ENCODE results near the gene TMEM74B.
A peak's percentile ranks its signal among the peaks of the same experiment; 100 is the strongest.

Gene TMEM74B

DNA sequence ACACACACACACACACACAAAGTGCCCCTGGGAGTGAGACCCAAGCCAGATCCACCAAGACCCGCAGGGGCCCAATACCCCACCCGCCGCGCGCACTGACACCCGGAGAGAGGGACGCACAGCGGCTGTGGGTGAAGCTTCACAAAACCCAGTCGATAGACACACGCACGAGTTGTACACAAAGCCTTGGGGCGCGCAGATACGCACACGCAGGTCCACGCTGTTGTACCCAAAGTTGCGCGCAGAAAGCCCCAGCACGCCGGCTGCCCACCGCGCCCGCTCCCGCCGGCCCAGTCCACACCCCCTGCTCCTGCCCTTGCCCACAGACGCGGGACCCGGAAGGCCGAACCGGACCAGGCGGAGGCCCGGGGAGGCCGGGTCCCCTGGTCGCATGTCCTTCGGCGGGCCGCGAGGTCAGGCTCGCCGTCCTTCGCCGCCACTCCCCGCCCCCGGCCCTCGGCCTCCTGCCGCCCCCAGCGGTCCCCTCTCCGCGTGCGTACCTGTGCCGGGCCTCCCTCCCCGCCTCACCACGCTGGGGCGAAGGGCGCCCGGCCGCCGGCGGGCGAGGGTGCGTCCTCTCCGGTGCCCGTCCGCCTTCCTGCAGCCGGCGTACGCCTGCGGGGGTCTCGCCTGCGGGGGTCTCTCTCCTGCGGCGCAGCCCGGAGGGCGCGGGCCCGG, at the start of gene TMEM74B:
TMEM74B (minus strand) TSS at position 344 of the 678 bp plus-strand sequence. CDS start 1,180 bp downstream, outside the sequence.
- ChIA-PET POLR2A (interaction anchor here (0.8 to 1.0 kb wide), 2 partner anchors 13 to 38 kb away, joined by 3 to 4 read pairs; no protein-coding TSS in a partner anchor), CTCF (interaction anchor here (0.6 to 3.4 kb wide), 7 partner anchors 11 to 397 kb away, joined by 3 to 21 read pairs (median 4); no protein-coding TSS in a partner anchor)
- H3K36me3 ChIP-seq (ENCODE audit: control insufficient read depth in 2 of 2, insufficient read depth in 1 of 2, low read length in 2 of 2) = peaks cover 0 to 17% of the 10 kb centered on the region in 2 experiments; a peak in 1 of 3 replicates
- TF ChIP-seq ZNF366 (tag by site-specific recombination; conservative IDR thresholded peaks at IDR 0.05) = no peak
- TF ChIP-seq ZNF398 (tag by site-specific recombination; IDR thresholded peaks at IDR 0.05) = no peak
- TF ChIP-seq ZFHX2 (tag by site-specific recombination; conservative IDR thresholded peaks at IDR 0.05) = no peak
- TF ChIP-seq GLIS2 (tag by site-specific recombination; IDR thresholded peaks at IDR 0.05) = peak; percentile 23; the same call in 1 of the 2 replicates
- no peak for TF ChIP-seq ZFP37 (tag by site-specific recombination; IDR thresholded peaks at IDR 0.05)
- TF ChIP-seq ZBTB8A (tag by site-specific recombination; IDR thresholded peaks at IDR 0.05) = 0 out of 2 replicates have a peak, but pooled peaks have one; percentile 4
- no peak for TF ChIP-seq ZNF426 (tag by site-specific recombination; IDR thresholded peaks at IDR 0.05)
- TF ChIP-seq, protein P1, sequence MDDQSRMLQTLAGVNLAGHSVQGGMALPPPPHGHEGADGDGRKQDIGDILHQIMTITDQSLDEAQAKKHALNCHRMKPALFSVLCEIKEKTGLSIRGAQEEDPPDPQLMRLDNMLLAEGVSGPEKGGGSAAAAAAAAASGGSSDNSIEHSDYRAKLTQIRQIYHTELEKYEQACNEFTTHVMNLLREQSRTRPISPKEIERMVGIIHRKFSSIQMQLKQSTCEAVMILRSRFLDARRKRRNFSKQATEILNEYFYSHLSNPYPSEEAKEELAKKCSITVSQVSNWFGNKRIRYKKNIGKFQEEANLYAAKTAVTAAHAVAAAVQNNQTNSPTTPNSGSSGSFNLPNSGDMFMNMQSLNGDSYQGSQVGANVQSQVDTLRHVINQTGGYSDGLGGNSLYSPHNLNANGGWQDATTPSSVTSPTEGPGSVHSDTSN (CRISPR knock-in tag; IDR thresholded peaks at IDR 0.05) = peak; percentile 69; the same call in 1 of the 2 replicates
- no peak for TF ChIP-seq SCRT2 (tag by site-specific recombination; IDR thresholded peaks at IDR 0.05)
- no peak for TF ChIP-seq KLF17 (tag by site-specific recombination; IDR thresholded peaks at IDR 0.05)
- 0 out of 2 replicates have a peak, but pooled peaks have one; percentile 0 for TF ChIP-seq ZNF18 (tag by site-specific recombination; IDR thresholded peaks at IDR 0.05)
- TF ChIP-seq, protein P2, sequence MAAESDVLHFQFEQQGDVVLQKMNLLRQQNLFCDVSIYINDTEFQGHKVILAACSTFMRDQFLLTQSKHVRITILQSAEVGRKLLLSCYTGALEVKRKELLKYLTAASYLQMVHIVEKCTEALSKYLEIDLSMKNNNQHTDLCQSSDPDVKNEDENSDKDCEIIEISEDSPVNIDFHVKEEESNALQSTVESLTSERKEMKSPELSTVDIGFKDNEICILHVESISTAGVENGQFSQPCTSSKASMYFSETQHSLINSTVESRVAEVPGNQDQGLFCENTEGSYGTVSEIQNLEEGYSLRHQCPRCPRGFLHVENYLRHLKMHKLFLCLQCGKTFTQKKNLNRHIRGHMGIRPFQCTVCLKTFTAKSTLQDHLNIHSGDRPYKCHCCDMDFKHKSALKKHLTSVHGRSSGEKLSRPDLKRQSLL (tag by site-specific recombination; IDR thresholded peaks at IDR 0.05) = no peak
- 0 out of 2 replicates have a peak, but pooled peaks have one; percentile 63 for TF ChIP-seq ZNF391 (tag by site-specific recombination; IDR thresholded peaks at IDR 0.05; ENCODE audit: borderline replicate concordance, low read depth)
- TF ChIP-seq ZNF404 (tag by site-specific recombination; IDR thresholded peaks at IDR 0.05) = no peak
- H3K4me3 ChIP-seq (ENCODE audit: low read depth, low read length) = peak within 1 kb of the TSS; percentile 46
- no peak within 1 kb of the TSS; the same call in 1 of the 2 replicates for H3K27ac ChIP-seq (ENCODE audit: extremely low read depth, low read depth, low read length)
- H3K9me3 ChIP-seq (ENCODE audit: control insufficient read depth, insufficient read depth, low read depth, low read length) = no peaks in the 10 kb centered on the region
- H3K4me1 ChIP-seq (ENCODE audit: control insufficient read depth, insufficient read depth, low read length) = no peaks in the 10 kb centered on the region

DNA sequence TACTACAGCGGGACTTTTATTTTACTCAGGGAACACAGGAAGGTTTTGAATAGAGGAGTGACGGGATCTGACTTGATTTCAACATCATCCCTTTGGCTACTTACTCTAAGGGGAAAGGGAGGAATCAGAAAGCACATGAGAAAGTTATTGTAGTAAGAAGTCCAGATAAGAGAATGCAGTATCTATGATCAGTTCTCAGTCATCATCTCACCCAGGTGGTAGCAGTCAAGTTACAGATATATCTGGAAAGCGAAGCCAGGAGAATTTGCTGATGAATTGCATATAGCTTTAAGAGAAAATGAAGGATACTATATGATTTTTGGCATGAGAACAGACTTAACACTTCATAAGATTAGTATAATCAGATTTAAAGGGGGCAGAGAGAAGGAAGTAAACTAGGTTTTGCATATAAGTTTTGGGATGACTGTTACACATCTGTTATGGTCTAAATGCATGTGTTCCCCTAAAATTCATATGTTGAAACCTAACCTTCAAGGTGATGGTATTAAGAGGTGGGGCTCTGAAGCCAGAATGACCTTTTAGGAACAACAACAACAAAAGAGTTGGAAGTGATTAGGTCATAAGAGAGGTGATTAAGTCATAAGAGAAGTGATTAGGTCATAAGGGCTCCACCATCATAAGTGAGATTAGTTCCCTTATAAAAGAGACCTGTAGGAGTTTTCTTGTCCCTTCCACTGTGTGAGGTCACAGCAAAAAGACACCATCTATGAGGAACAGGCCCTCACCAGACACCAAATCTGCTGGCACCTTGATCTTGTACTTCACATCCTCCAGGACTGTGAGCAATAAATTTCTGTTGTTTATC, 47.7 kb upstream of the TMEM74B start:
- CTCF ChIA-PET = no interaction called here
- Histone ChIP-seq H3K27ac (ENCODE audit: extremely low read depth, low read depth, low read length) (no peak overlapping the region), H3K4me1 (ENCODE audit: control insufficient read depth, insufficient read depth, low read length) (no peaks in the 10 kb centered on the region), H3K4me3 (ENCODE audit: low read depth, low read length) (no peak overlapping the region), H3K9me3 (ENCODE audit: control insufficient read depth, insufficient read depth, low read depth, low read length) (no peaks in the 10 kb centered on the region), H3K36me3 (ENCODE audit: control insufficient read depth in 2 of 2, insufficient read depth in 1 of 2, low read length in 2 of 2) (no peaks in the 10 kb centered on the region)
- POLR2A ChIA-PET = no interaction called here
- TF ChIP-seq MYNN (tag by site-specific recombination; IDR thresholded peaks at IDR 0.05; ENCODE audit: borderline replicate concordance) (0 out of 2 replicates have a peak, but pooled peaks have one; percentile 26), ZNF394 (tag by site-specific recombination; IDR thresholded peaks at IDR 0.05; ENCODE audit: borderline replicate concordance) (no peak), ZNF23 (tag by site-specific recombination; IDR thresholded peaks at IDR 0.05; ENCODE audit: borderline replicate concordance) (no peak), ZNF266 (tag by site-specific recombination; IDR thresholded peaks at IDR 0.05; ENCODE audit: low read depth) (peak; percentile 28; the same call in 1 of the 2 replicates), ZNF239 (tag by site-specific recombination; IDR thresholded peaks at IDR 0.05) (no peak), PRDM1 (tag by site-specific recombination; IDR thresholded peaks at IDR 0.05) (peak; percentile 43; the same call in 1 of the 2 replicates), MZF1 (tag by site-specific recombination; IDR thresholded peaks at IDR 0.05; ENCODE audit: borderline replicate concordance) (no peak), SETDB1 (IDR thresholded peaks at IDR 0.05; ENCODE audit: insufficient read length, low read length) (no peak), ZNF37A (tag by site-specific recombination; IDR thresholded peaks at IDR 0.05) (no peak)
- TF ChIP-seq, protein P3, sequence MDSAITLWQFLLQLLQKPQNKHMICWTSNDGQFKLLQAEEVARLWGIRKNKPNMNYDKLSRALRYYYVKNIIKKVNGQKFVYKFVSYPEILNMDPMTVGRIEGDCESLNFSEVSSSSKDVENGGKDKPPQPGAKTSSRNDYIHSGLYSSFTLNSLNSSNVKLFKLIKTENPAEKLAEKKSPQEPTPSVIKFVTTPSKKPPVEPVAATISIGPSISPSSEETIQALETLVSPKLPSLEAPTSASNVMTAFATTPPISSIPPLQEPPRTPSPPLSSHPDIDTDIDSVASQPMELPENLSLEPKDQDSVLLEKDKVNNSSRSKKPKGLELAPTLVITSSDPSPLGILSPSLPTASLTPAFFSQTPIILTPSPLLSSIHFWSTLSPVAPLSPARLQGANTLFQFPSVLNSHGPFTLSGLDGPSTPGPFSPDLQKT (IDR thresholded peaks at IDR 0.05; ENCODE audit: borderline replicate concordance, low read depth, low read length) = no peak
